Measurements from ENCODE around the gene UBAC1. TPM values are rescaled to one million over a fixed set of nuclear protein-coding genes. Genes with fewer than 3 reads are reported as not detected.
"Not testable (repeated sequence)": the region's sequence is repeated elsewhere in the genome, so short reads cannot be mapped to it uniquely, and the experiment has no call there.

UBAC1 gene
- polyA plus RNA-seq, 3 donors, result 30.9 to 35.9 (median 33.2) TPM

GRCh38 chr9:135914921-135915320, 46.3 kb downstream of the UBAC1 start:
- no peak for DNase-seq (ENCODE audit: extremely low read depth in 1 of 11, low read depth in 9 of 11, low spot score in 4 of 11)

GRCh38 chr9:135911233-135911632, 49.9 kb downstream of the UBAC1 start:
- not testable (repeated sequence) for DNase-seq (ENCODE audit: extremely low read depth in 1 of 11, low read depth in 9 of 11, low spot score in 4 of 11)

DNA sequence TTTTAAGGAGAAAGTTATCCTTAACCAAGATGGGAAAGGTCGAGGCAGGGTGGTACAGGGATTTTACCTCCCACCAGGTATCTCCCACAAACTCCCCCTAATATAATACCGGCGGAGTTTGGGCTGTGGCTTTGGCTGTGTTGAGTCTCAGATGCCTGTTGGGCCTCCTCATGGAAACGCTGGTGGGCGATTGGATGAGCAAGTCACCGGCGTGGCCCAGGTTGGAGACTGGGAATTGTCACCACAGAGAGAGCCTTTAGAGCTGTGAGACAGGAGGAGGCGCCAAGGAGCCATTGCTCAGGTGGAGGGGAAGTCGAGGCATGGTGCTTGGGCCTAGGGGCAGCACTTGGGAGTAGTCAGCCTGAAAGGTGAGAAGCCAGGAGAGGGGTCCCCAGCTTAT, 50.4 kb downstream of the UBAC1 start:
- no peak for DNase-seq (ENCODE audit: extremely low read depth in 1 of 11, low read depth in 9 of 11, low spot score in 4 of 11)

DNA sequence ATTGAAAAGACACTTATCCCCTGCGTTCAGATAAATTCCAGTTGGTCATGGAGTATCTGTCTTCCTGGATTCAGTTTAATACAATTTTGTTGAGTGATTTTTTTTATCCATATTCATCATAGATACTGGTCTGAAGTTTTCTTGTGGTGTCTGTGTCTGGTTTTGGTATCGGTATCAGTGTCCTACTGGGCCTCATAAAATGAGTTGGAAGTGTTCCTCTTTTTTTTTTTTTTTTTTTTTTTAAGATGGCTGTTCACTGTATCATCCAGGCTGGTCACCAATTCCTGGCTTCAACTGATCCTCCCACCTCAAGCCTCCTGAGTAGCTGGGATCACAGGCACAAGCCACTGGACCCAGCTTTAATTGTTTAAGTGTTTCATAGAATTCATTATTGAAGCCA, 51.0 kb downstream of the UBAC1 start:
- no peak for DNase-seq (ENCODE audit: extremely low read depth in 1 of 11, low read depth in 9 of 11, low spot score in 4 of 11)

- no peak for DNase-seq (ENCODE audit: extremely low read depth in 1 of 11, low read depth in 9 of 11, low spot score in 4 of 11)
Measured at GRCh38 chr9:135909371-135909770, 51.8 kb downstream of the UBAC1 start.

GRCh38 chr9:135908754-135909204, 52.4 kb downstream of the UBAC1 start:
- no peak for DNase-seq (ENCODE audit: extremely low read depth in 1 of 11, low read depth in 9 of 11, low spot score in 4 of 11)

- peak in 1 of 11 donors; percentile 9 for DNase-seq (ENCODE audit: extremely low read depth in 1 of 11, low read depth in 9 of 11, low spot score in 4 of 11)
Measured at GRCh38 chr9:135908093-135908753, 53.0 kb downstream of the UBAC1 start.

DNA sequence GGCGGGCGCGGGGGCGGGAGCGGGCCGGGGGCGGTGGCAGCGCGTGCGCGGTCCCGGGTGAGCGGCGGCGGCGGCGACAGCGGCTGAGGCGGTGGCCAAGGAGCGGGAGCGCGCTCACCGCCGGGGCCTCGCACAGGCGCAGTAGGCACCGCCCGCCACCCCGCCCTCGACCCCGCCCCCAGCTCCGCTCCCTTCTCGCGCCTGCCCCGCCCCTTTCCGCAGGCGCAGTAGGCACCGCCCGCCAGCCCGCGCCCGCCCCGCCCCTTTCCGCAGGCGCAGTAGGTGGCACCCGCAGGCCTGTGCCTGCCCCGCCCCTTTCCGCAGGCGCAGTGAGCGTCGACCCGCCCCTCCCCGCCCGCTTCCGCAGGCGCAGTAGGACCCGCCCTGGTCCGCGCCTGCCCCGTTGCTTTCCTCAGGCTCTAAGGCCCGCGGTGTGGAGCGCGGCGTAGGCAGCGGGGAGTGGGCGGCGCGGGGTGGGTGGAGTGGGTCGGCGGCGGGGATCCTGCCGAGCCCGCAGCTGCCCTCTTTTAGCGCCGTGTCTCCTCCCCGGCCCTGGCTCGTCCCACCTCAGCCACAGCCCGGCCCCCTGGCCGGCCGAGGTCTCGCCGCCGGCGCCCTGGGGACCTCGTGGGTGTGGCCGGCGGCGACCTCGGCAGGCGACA, 53.6 kb downstream of the UBAC1 start, which contains the start of gene CAMSAP1:
TSS of gene CAMSAP1 (minus strand) at position 116 of the 662 bp plus-strand sequence. CDS start 387 bp downstream, outside the sequence.
- DNase-seq (ENCODE audit: extremely low read depth in 1 of 11, low read depth in 9 of 11, low spot score in 4 of 11), result peak; percentile 78 to 93 (median 91)

GRCh38 chr9:135907006-135907430, 54.2 kb downstream of the UBAC1 start:
- DNase-seq (ENCODE audit: extremely low read depth in 1 of 11, low read depth in 9 of 11, low spot score in 4 of 11), result peak in 2 of 11 donors; percentile 20 to 29

- DNase-seq (ENCODE audit: extremely low read depth in 1 of 11, low read depth in 9 of 11, low spot score in 4 of 11), result peak in 3 of 11 donors; percentile 13 to 21 (median 15)
Measured at GRCh38 chr9:135906291-135907005, 54.7 kb downstream of the UBAC1 start.

DNA sequence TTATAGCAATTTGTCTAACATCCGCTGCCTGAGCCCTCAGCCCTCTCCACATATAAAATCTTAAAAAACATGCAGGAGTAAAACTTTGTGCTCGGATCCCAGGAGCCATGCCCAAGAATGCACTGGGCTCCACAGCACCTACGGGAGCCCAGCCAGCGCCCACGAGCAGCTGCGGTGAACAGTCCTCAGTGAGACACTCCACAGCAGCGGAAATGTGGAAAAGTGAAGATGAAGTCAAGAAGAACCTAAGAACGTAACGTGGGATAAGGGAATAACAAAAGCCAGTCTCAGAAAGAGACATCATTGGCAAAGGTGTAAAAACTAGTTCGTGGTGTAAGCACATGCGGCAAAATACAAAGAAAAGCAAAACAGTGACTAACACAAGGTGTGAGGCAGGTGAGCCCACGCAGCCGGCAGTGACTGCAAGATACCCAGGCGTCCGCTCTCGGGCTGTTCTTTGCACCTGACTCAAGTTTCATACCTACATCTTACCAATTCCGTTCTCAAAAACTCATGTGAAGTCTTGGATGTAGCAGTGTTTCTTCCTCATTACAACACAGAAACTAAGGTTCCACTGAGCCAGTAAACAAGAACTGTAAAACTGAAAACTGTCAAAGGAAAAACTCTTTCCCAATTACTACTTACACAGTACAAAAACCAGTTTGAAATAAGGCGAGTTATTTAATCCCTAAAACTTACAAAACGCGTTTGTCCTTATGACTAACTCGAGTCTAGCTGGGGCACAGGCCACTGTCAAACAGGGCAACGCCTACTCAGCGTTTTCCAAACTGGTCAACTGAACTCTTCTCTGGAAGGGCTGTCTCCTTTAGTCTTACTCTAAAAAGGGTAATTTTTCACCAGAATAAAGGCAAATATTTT, 55.6 kb downstream of the UBAC1 start:
- no peak for DNase-seq (ENCODE audit: extremely low read depth in 1 of 11, low read depth in 9 of 11, low spot score in 4 of 11)

DNA sequence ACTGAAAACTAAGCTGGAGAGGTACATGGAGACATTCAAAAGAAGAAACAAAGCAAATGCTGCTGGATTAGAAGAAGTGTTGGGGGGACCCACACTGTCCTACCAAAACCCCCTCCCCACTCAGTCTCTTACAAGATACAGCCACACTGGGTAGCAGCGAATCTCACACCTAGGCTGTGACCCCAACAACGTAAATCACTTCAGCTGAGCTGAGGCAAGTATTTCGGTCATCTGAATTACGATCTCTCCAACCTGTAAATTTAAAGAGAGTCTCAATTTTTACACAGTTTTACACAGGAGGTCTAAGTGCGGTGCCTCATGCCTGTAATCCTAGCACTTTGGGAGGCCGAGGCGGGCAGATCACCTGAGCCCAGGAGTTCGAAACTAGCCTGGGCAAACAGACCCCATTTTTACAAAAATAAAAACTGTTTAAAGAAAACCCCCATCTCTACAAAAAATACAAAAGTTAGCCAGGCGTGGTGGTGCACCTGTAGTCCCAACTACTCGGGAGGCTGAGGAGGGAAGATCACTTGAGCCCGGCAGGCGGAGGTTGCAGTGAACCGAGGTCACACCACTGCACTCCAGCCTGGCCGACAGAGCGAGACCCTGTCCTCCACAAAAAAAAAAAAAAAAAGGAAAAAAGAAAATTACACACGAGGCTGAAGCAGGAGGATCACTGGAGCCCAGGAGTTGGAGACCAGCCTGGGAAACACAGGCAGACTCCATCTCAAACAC, 57.2 kb downstream of the UBAC1 start:
- DNase-seq (ENCODE audit: extremely low read depth in 1 of 11, low read depth in 9 of 11, low spot score in 4 of 11), result peak in 1 of 11 donors; percentile 23

DNA sequence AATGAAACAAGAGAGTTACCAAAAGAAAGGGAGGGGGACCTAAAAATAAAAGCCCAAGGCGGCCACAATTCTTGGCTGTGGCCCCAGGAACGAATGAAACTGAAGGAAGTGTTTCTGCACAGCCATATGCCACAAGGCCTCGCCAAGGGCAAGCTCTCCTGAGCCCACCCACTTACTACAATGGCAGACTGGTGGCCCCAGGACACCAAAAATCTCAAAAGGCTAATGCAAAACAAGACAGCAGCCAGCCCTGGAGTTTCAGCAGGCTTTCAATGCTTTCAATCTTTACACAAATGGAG, 57.9 kb downstream of the UBAC1 start:
- DNase-seq (ENCODE audit: extremely low read depth in 1 of 11, low read depth in 9 of 11, low spot score in 4 of 11), result no peak

DNA sequence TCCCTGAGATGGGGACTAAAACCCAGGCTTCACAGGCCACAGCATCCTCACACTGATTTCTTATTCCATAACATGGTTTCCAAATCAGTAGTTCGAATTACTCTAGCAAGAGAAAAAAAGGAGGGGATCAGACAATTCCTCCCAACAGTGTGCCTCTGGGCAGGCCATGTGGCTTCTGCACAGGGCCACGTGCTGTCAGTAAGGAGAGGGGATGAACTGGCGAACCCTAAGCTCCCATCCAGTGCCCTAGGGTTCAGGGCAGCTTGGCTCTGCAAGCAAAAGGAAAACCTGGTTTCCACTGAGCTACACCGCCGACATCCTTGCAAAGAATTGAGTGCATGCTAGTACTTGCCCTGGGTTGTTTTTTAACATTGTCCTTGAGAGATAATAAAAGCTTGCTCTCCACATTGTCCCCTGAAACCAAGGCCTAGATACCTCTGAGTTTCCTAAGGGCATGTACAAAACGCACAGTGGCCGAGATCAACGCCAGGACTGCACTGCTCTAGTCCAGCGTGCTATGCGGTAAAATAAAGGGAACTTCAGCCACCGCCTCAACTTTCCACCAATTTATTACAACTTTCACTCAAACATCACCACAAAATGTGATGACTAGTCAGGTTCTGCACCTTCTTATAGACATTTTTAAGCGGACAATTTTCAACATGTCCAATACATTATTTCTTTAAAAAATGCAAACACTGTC, 58.4 kb downstream of the UBAC1 start:
- no peak for DNase-seq (ENCODE audit: extremely low read depth in 1 of 11, low read depth in 9 of 11, low spot score in 4 of 11)

GRCh38 chr9:135901826-135902225, 59.3 kb downstream of the UBAC1 start:
- no peak for DNase-seq (ENCODE audit: extremely low read depth in 1 of 11, low read depth in 9 of 11, low spot score in 4 of 11)

- DNase-seq (ENCODE audit: extremely low read depth in 1 of 11, low read depth in 9 of 11, low spot score in 4 of 11), result no peak
Measured at GRCh38 chr9:135901031-135901758, 60.0 kb downstream of the UBAC1 start.
